IPS-20b (cell line): ENCODE data around the gene ATP10A.

Experiments
- H3K27ac ChIP-seq: one replicate; pipeline ENCODE4 v1.5.1; 2013; ENCODE audit warnings: low read length
- H3K27me3 ChIP-seq: 2 replicates; pipeline ENCODE4 v1.6.1; 2013; ENCODE audit warnings: mild to moderate bottlenecking, low read length, inconsistent platforms; ENCODE audit not compliant: insufficient read depth
- H3K36me3 ChIP-seq: 2 replicates; pipeline ENCODE4 v1.6.1; 2013; ENCODE audit warnings: low read depth, mild to moderate bottlenecking, inconsistent platforms, low read length, moderate library complexity; ENCODE audit not compliant: insufficient read depth
- H3K4me1 ChIP-seq: 2 replicates; pipeline ENCODE4 v1.6.1; 2013; ENCODE audit warnings: mild to moderate bottlenecking, control low read depth, inconsistent platforms, low read length, moderate library complexity; ENCODE audit not compliant: insufficient read depth
- H3K4me3 ChIP-seq: 2 replicates; pipeline ENCODE4 v1.5.1; 2013; ENCODE audit warnings: mild to moderate bottlenecking, low read length, inconsistent platforms
- H3K9ac ChIP-seq: 2 replicates; pipeline ENCODE4 v1.6.1; 2013; ENCODE audit warnings: low read depth, mild to moderate bottlenecking, inconsistent platforms, low read length, moderate library complexity
- H3K9me3 ChIP-seq: 2 replicates; pipeline ENCODE4 v1.6.1; 2013; ENCODE audit warnings: mild to moderate bottlenecking, low read depth, low read length, inconsistent platforms; ENCODE audit not compliant: insufficient read depth

The ATP10A gene

DNA sequence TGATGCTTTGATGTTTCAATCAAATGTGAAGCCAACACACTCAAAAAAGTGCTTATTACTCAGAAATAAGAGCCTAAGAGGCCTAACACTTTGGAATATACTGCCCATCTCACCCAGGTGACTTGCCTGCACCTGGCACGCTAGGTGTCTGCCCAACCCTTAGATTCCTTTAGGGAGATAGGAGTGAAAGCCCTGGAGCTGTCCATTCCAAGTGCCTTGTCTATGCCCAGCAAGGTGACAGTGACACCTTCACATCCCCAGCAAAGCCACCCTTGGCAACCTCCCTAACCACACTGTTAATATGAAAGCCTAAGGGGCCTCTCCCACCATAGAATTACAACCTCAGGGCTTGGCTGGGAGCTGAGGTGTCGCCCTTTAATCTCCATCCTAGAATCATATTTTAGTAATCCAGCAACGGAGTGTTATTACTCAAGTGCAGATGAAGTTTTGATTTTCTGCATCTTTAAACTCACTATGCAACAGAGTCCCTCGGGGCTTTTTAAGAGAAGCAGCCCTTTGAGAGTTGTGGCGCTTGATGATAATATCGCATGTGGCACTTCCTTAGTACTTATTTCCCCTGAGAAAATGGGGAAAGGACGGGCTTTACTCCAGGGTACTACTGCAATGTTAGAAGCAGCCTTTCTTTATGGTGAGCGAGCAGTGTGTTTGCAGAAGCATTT, 24.8 kb downstream of the ATP10A start:
- Histone ChIP-seq H3K27me3 (no peaks in the 10 kb centered on the region), H3K27ac (no peak overlapping the region), H3K4me3 (no peak overlapping the region), H3K36me3 (no peaks in the 10 kb centered on the region), H3K9ac (no peak overlapping the region), H3K4me1 (no peaks in the 10 kb centered on the region), H3K9me3 (no peaks in the 10 kb centered on the region)

DNA sequence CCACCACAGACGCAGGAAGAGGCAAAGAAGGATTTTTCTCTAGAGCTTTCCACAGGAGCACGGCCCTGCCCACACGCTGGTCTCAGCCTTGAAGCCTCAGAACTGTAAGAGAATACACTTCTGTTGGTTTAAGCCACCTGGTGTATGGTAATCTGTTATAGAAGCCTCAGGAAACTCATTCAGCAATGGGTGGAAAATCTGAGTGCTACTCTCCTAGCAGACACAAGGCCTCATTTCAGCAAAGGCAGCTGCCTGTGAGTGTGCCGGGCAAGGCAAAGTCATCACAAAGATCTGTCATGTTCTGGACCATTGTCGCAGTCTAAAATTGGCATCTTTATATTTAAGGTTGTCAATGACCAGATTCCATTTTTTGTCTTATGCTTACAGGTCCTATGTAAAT, 31.0 kb downstream of the ATP10A start:
- Histone ChIP-seq H3K4me1 (no peaks in the 10 kb centered on the region), H3K27ac (no peak overlapping the region), H3K27me3 (no peaks in the 10 kb centered on the region), H3K4me3 (no peak overlapping the region), H3K9me3 (no peaks in the 10 kb centered on the region), H3K36me3 (no peaks in the 10 kb centered on the region), H3K9ac (no peak overlapping the region)

DNA sequence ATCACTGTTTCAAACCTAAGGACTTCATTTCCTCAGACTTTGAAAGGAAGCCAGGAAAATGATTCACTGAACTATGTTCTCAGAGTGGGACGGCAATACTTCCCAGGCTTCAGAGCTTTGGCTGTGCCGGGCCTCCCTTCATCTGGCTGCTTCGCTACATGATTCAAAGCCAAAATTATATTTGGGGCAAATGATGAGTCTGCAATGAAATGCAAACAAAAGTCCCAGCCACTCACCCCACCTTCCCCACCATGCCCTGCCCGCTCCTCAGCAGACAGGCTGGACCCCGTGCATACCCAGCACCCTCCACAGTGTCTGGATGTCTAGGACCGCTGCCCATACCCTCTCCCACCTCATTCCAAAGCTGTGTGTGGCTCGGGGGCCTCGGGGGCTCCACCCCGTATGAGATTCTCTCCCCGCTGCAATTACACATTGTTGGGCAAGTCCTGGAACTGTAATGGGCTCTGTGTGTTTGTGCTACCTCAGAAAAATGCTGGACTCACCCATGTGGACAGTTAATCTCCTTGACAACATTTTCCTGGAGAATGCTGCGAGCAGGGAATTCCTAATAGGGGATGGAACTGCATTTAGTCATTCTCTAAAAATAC, 32.2 kb downstream of the ATP10A start:
- Histone ChIP-seq H3K4me3 (no peak overlapping the region), H3K27ac (no peak overlapping the region), H3K36me3 (no peaks in the 10 kb centered on the region), H3K27me3 (no peaks in the 10 kb centered on the region), H3K4me1 (no peaks in the 10 kb centered on the region), H3K9me3 (no peaks in the 10 kb centered on the region), H3K9ac (no peak overlapping the region)

DNA sequence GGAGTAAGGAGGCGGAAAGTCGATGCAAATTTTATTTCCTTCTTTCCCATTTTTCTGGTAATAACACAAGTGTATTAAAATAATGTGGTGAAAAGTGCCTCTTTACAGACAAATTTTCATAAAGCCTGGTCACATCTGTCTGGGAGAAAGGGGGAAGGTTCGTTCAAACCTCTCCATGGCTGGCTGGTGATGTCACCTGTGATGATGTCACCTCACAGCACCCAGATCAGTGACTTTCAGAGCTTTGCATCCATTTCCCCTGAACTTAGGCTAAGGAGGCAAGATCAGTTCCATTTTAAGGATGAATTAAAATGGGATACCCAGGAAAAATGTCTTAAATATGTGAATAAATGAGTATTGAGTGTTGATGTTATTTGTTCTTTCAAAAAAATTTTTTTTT, 34.1 kb downstream of the ATP10A start:
- no peak overlapping the region for H3K27ac ChIP-seq
- no peak overlapping the region for H3K4me3 ChIP-seq
- H3K9ac ChIP-seq: no peak overlapping the region

DNA sequence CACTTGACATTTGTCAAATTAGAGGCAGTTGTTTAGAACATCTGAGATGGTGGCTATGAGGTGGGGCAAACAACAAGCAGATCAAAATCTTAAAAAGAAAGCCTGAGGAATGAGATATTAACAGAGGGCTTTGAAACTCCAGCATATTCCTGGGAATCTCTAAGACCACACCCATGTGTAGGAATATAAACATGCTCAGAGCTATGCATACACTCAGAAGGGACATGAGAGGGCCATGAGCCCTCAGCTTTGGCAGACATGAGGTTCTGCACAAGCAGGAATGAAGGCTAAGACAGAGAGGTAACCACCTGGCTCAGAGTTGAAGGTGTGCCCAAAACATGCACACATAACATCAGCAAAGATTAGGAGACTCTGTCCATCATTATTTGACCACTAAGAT, 37.9 kb downstream of the ATP10A start:
- no peaks in the 10 kb centered on the region for H3K36me3 ChIP-seq
- no peaks in the 10 kb centered on the region for H3K9me3 ChIP-seq
- no peaks in the 10 kb centered on the region for H3K4me1 ChIP-seq

More for the DNA sequence above, 34.1 kb downstream of the ATP10A start:
- Histone ChIP-seq H3K9me3 (no peaks in the 10 kb centered on the region), H3K27me3 (no peaks in the 10 kb centered on the region), H3K4me1 (no peaks in the 10 kb centered on the region), H3K36me3 (no peaks in the 10 kb centered on the region)

DNA sequence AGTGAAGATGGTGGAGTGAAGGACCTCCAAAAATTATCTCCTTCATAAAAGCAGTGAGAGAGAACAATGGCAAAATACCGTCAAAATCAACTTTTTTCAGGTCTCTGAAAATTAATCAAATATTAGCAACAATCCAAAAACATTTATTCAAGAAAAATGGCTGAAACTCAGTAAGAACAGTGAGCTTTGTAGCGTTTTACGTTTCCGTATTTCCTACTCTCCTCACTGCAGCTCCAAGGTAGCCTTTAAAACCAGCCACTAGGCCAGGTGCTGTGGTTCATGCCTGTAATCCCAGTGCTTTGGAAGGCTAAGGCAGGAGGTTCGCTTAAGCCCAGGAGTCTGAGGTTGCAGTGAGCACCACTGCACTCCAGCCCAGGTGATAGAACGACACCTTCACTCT, 38.5 kb downstream of the ATP10A start:
- Histone ChIP-seq H3K27me3 (no peaks in the 10 kb centered on the region), H3K4me3 (no peak overlapping the region), H3K9me3 (no peaks in the 10 kb centered on the region), H3K4me1 (no peaks in the 10 kb centered on the region), H3K36me3 (no peaks in the 10 kb centered on the region), H3K27ac (no peak overlapping the region), H3K9ac (no peak overlapping the region)

More for the DNA sequence above, 37.9 kb downstream of the ATP10A start:
- Histone ChIP-seq H3K9ac (no peak overlapping the region), H3K27ac (no peak overlapping the region), H3K27me3 (no peaks in the 10 kb centered on the region), H3K4me3 (no peak overlapping the region)

DNA sequence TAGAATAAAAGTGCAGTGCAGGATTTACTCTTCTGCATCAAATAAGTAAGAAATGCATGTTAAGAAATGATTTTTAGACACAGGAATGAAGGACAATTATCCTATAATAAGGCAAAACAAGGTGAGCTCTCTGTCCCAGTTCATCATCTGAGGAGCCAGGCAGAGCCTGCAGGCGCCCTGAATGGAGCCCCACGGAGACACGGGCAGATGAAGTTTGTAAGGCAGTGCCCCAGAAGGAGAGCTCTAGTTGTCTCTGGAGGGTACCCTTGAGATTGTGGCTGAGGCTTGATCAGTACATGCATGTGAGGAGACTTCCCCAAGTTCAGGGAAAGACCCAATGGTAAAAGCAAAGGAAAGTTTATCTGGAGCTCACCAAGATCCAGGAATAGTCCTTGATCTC, 50.3 kb downstream of the ATP10A start:
- H3K27me3 ChIP-seq: no peaks in the 10 kb centered on the region
- no peaks in the 10 kb centered on the region for H3K9me3 ChIP-seq
- no peak overlapping the region for H3K27ac ChIP-seq
- H3K9ac ChIP-seq: no peak overlapping the region
- H3K4me3 ChIP-seq: no peak overlapping the region
- H3K36me3 ChIP-seq: no peaks in the 10 kb centered on the region
- peaks cover 10% of the 10 kb centered on the region; the same call in 1 of the 2 replicates for H3K4me1 ChIP-seq

DNA sequence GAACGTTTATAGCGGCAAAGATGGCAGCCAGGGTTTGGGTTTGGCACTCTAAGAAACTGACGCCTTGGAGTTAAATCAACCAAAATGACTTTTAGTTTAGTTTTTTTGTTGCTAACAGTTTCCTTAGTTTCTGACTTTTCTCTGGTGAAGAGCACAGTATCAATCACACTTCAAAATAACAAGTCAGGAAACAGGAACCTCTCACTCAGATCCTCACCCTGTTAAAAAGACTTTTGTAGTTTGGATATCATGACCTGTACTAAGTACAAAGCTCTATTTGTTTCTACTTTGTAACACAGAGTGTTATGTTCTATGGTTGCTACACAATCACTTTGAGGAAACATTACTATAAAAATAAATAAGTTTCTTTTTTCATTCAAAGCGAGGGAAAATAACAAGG, 51.1 kb downstream of the ATP10A start:
- Histone ChIP-seq H3K9ac (no peak overlapping the region), H3K4me1 (peaks cover 10% of the 10 kb centered on the region; the same call in 1 of the 2 replicates), H3K27me3 (no peaks in the 10 kb centered on the region), H3K27ac (no peak overlapping the region), H3K4me3 (no peak overlapping the region), H3K36me3 (no peaks in the 10 kb centered on the region), H3K9me3 (no peaks in the 10 kb centered on the region)

DNA sequence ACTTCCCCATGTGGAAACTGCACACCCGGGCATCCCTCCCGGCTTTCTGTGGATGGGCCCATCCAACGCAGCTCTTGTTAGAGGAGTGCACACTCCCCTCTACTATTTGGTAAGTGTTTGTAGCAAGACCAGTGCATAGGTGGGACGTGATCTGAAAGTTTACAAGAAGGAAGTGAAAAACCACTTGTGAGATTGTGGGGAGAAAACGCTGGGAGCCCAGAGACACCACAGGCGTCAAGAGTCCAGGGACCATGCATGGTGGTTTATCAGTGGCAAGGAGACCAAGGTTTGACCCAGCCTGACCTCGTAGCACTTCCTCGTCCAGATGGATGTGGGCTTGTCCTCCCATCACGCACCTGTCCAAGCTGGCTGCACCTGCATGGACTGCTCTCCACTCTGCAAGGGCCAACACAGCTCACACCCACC, 51.6 kb downstream of the ATP10A start:
- Histone ChIP-seq H3K27ac (no peak overlapping the region), H3K36me3 (no peaks in the 10 kb centered on the region), H3K27me3 (no peaks in the 10 kb centered on the region), H3K9ac (no peak overlapping the region), H3K9me3 (no peaks in the 10 kb centered on the region), H3K4me1 (peaks cover 10% of the 10 kb centered on the region; the same call in 1 of the 2 replicates), H3K4me3 (no peak overlapping the region)

DNA sequence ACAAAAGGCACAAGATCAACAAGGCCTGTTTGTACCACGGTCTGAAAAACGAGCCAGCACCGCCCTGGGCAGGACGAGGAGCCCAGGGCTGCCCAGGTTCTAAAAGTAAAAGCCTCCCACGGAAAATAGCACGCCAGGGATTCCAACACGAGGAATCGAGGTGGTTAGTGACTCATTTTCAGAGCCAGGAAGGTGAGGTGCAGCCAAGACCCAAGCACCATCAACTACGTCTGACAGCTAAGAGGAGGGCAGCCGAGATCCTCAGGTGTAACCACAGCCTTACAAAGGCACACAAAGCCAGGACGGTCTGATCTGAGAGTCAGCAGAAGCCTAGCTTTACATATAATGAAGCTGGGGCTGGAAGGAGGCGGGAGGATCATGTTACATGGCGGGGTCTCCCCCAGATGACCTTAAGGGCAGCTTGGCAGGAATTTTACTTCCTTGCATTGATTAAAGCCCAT, 52.5 kb downstream of the ATP10A start:
- H3K27ac ChIP-seq: no peak overlapping the region

DNA sequence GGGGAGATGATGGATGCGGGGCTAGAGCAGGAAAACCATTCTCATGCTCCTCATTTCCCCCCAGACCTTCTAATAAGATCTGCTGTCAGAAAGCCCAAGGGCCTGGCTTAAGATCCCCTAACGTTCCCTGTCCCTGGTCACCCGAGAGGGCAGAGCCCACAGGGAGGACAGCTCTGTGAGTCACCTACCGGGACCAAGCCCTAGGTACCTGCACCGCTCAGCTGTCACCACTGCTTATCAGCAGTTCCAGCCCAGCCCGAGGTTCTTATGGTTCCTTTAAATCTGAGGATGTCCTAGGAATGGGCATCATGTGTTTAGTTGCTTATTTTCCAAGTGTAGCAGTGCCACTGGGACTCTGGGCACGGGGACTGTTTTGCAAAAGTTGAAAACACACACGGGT, 53.0 kb downstream of the ATP10A start:
- H3K4me1 ChIP-seq: peaks cover 10% of the 10 kb centered on the region; the same call in 1 of the 2 replicates
- H3K36me3 ChIP-seq: no peaks in the 10 kb centered on the region
- H3K9me3 ChIP-seq: no peaks in the 10 kb centered on the region
- H3K4me3 ChIP-seq: no peak overlapping the region
- H3K27ac ChIP-seq: no peak overlapping the region
- H3K27me3 ChIP-seq: no peaks in the 10 kb centered on the region
- no peak overlapping the region for H3K9ac ChIP-seq

More for the DNA sequence above, 52.5 kb downstream of the ATP10A start:
- no peak overlapping the region for H3K9ac ChIP-seq
- peaks cover 10% of the 10 kb centered on the region; the same call in 1 of the 2 replicates for H3K4me1 ChIP-seq
- H3K9me3 ChIP-seq: no peaks in the 10 kb centered on the region
- H3K27me3 ChIP-seq: no peaks in the 10 kb centered on the region
- no peaks in the 10 kb centered on the region for H3K36me3 ChIP-seq
- H3K4me3 ChIP-seq: no peak overlapping the region

DNA sequence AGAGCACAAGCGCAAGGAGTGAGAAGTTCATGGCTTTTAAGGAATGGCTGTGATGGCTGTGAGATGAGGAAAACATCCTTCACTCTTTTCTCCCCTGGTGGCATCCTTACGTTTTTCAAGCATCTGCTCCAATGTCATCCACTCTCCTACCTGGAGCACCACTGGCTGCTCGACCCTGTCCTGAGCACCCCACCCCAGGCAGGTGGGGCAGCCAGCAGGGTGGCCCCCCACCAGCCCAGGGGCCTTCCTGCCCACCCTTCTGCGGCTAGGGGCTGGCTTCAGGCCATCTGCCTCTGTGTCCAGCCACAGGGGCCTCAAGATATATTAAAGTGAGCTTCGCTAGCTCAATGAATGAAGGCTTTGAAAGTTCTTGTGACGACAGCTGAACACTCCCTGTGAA, 56.1 kb downstream of the ATP10A start:
- H3K4me3 ChIP-seq: no peak overlapping the region
- H3K36me3 ChIP-seq: no peaks in the 10 kb centered on the region
- no peaks in the 10 kb centered on the region for H3K27me3 ChIP-seq

More for the DNA sequence above, 56.1 kb downstream of the ATP10A start:
- H3K9ac ChIP-seq: no peak overlapping the region
- H3K27ac ChIP-seq: no peak overlapping the region
- H3K9me3 ChIP-seq: no peaks in the 10 kb centered on the region
- peaks cover 10% of the 10 kb centered on the region; the same call in 1 of the 2 replicates for H3K4me1 ChIP-seq
